CD4-positive, alpha-beta T cell (primary cell): Measurements from ENCODE around the gene ACACB. TPM values are rescaled to one million over a fixed set of nuclear protein-coding genes. Genes with fewer than 3 reads are reported as not detected.

Experiments used
- ATAC-seq: fragments of 200-7000 bp; cut with Tn5 transposase; one replicate; pipeline ENCODE4 v1.10.0; 2022; ENCODE audit warnings: mild to moderate bottlenecking; ENCODE audit not compliant: poor library complexity
- CTCF ChIA-PET: fragments of 350-600 bp; sonication (Branson Sonifier 250); formaldehyde crosslinking; loops from one replicate; lab custom pipeline; 2021; ENCODE audit warnings: antibody characterized with exemption, inconsistent platforms; lab: Charles Lee
- POLR2A ChIA-PET: fragments of 350-600 bp; sonication (Branson Sonifier 250); formaldehyde crosslinking; loops from one replicate; lab custom pipeline; 2021; ENCODE audit warnings: antibody characterized with exemption, inconsistent platforms; lab: Charles Lee
- DNase-seq, 14 experiments: peaks; one replicate each; pipeline ENCODE4 v3.0.0-alpha.2; 2013 to 2020; ENCODE audit warnings: mixed read lengths in 2 of 14
- H3K27ac ChIP-seq, 2 donors: one replicate each; pipeline versions ENCODE4 v1.5.1 to v1.7.0; 2013; ENCODE audit warnings: low read length in 2 of 2, low read depth in 1 of 2, mild to moderate bottlenecking in 1 of 2
- H3K27me3 ChIP-seq, 2 experiments: 1 replicate in 1 of 2; 2 replicates in 1 of 2; pipeline versions ENCODE4 v1.6.1 to v1.7.0; 2013; ENCODE audit warnings: low read length in 2 of 2, control low read depth in 1 of 2, mild to moderate bottlenecking in 1 of 2, moderate library complexity in 1 of 2; ENCODE audit not compliant: insufficient read depth in 2 of 2, control insufficient read depth in 1 of 2
- H3K36me3 ChIP-seq: one replicate; pipeline ENCODE4 v1.6.1; 2013; ENCODE audit warnings: low read length, control low read depth; ENCODE audit not compliant: insufficient read depth
- H3K4me1 ChIP-seq: one replicate; pipeline ENCODE4 v1.6.1; 2013; ENCODE audit warnings: low read length, control low read depth; ENCODE audit not compliant: insufficient read depth
- H3K4me3 ChIP-seq: one replicate; pipeline ENCODE4 v1.5.1; 2013; ENCODE audit warnings: mild to moderate bottlenecking, low read length, moderate library complexity
- H3K9me3 ChIP-seq, 2 experiments: 1 replicate in 1 of 2; 2 replicates in 1 of 2; pipeline versions ENCODE4 v1.6.1 to v1.7.0; 2013; ENCODE audit warnings: low read length in 2 of 2, mild to moderate bottlenecking in 2 of 2, control low read depth in 1 of 2, moderate library complexity in 1 of 2; ENCODE audit not compliant: control insufficient read depth in 1 of 2, insufficient read depth in 1 of 2
- H3K27ac Mint-ChIP-seq: one replicate; pipeline ENCODE4 v1.8.0; 2020; ENCODE audit warnings: mixed read lengths
- H3K27me3 Mint-ChIP-seq: one replicate; pipeline ENCODE4 v1.8.0; 2021; ENCODE audit warnings: mixed read lengths
- H3K36me3 Mint-ChIP-seq: one replicate; pipeline ENCODE4 v1.8.0; 2021; ENCODE audit warnings: low read depth, mixed read lengths
- H3K4me1 Mint-ChIP-seq: one replicate; pipeline ENCODE4 v1.8.0; 2021; ENCODE audit warnings: low read depth, mixed read lengths
- H3K4me3 Mint-ChIP-seq: one replicate; pipeline ENCODE4 v1.8.0; 2020; ENCODE audit warnings: mild to moderate bottlenecking, mixed read lengths
- H3K9me3 Mint-ChIP-seq: one replicate; pipeline ENCODE4 v1.8.0; 2020; ENCODE audit warnings: mixed read lengths
- intact Hi-C, 2 experiments: fragments of 100-400 bp; cut with DNase I in 1 of 2; cut with micrococcal nuclease in 1 of 2; formaldehyde crosslinking; loops; one replicate each; pipeline versions ENCODE4 v1.15.1 to v1.9.0; 2023 to 2025; cut with DNase I, micrococcal nuclease
- total RNA-seq, 174 experiments: library from RNA in 2 of 174; stranded (reverse) in 2 of 174; gene quantifications; one replicate each; pipeline ENCODE4 v1.2.3 and lab custom pipeline; 2021 to 2026
- TF ChIP-seq, protein P1 (sequence below): fragments of 200-600 bp; IDR thresholded peaks from one replicate; pipeline ENCODE4 v1.8.0; 2022; ENCODE audit warnings: antibody characterized with exemption, mild to moderate bottlenecking

Gene ACACB
- total RNA-seq, 2 experiments from 2014 or later: 30.3 to 32.2 TPM

- Mint-ChIP-seq H3K4me3 (no peak overlapping the region), H3K27me3 (no peaks in the 10 kb centered on the region), H3K27ac (no peak overlapping the region), H3K4me1 (no peaks in the 10 kb centered on the region), H3K36me3 (peaks cover 57% of the 10 kb centered on the region), H3K9me3 (no peaks in the 10 kb centered on the region)
- no peaks in the 10 kb centered on the region for H3K9me3 ChIP-seq
- peaks cover 32% of the 10 kb centered on the region for H3K36me3 ChIP-seq
- ATAC-seq (no peak), DNase-seq (no peak)
- no peak overlapping the region for H3K4me3 ChIP-seq
- intact Hi-C loops: no loop called here
- no peaks in the 10 kb centered on the region for H3K4me1 ChIP-seq
- ChIA-PET CTCF (no interaction called here), POLR2A (no interaction called here)
- no peak overlapping the region for H3K27ac ChIP-seq
- H3K27me3 ChIP-seq: no peaks in the 10 kb centered on the region
- TF ChIP-seq, protein P1, sequence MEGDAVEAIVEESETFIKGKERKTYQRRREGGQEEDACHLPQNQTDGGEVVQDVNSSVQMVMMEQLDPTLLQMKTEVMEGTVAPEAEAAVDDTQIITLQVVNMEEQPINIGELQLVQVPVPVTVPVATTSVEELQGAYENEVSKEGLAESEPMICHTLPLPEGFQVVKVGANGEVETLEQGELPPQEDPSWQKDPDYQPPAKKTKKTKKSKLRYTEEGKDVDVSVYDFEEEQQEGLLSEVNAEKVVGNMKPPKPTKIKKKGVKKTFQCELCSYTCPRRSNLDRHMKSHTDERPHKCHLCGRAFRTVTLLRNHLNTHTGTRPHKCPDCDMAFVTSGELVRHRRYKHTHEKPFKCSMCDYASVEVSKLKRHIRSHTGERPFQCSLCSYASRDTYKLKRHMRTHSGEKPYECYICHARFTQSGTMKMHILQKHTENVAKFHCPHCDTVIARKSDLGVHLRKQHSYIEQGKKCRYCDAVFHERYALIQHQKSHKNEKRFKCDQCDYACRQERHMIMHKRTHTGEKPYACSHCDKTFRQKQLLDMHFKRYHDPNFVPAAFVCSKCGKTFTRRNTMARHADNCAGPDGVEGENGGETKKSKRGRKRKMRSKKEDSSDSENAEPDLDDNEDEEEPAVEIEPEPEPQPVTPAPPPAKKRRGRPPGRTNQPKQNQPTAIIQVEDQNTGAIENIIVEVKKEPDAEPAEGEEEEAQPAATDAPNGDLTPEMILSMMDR: no peak
Observed at GRCh38 chr12:109221277-109221931, 105.0 kb downstream of the ACACB start.

- Histone ChIP-seq H3K9me3 (no peaks in the 10 kb centered on the region), H3K4me3 (no peak overlapping the region), H3K27me3 (no peaks in the 10 kb centered on the region), H3K27ac (no peak overlapping the region), H3K36me3 (peaks cover 30% of the 10 kb centered on the region), H3K4me1 (no peaks in the 10 kb centered on the region)
- ChIA-PET CTCF (no interaction called here), POLR2A (no interaction called here)
- Mint-ChIP-seq H3K27ac (no peak overlapping the region), H3K36me3 (peaks cover 58% of the 10 kb centered on the region), H3K9me3 (no peaks in the 10 kb centered on the region), H3K27me3 (no peaks in the 10 kb centered on the region), H3K4me1 (no peaks in the 10 kb centered on the region), H3K4me3 (no peak overlapping the region)
- ATAC-seq: no peak
- intact Hi-C loops: no loop called here
- no peak for DNase-seq
- TF ChIP-seq, protein P1: no peak
Observed at GRCh38 chr12:109222062-109222461, 105.7 kb downstream of the ACACB start.

DNA sequence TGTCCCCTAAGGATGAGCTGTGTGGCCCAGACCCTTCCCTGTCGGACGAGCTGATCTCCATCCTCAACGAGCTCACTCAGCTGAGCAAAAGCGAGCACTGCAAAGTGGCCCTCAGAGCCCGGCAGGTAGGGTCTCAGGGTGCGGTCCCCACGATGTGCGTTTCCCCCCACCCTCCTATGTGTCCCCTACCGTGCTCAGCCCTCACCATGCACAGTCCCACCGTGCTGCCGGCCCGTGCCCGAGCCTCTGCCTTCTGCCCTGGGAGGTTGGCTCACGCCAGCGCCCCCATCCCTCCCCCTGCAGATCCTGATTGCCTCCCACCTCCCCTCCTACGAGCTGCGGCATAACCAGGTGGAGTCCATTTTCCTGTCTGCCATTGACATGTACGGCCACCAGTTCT lies 106.1 kb downstream of the ACACB start:
- DNase-seq: no peak
- TF ChIP-seq, protein P1: no peak
- ChIA-PET CTCF (no interaction called here), POLR2A (no interaction called here)
- Mint-ChIP-seq H3K4me3 (no peak overlapping the region), H3K4me1 (no peaks in the 10 kb centered on the region), H3K27ac (no peak overlapping the region), H3K36me3 (peaks cover 62% of the 10 kb centered on the region), H3K27me3 (no peaks in the 10 kb centered on the region), H3K9me3 (no peaks in the 10 kb centered on the region)
- intact Hi-C loops: no loop called here
- H3K27ac ChIP-seq: no peak overlapping the region
- H3K36me3 ChIP-seq: peaks cover 32% of the 10 kb centered on the region
- H3K4me3 ChIP-seq: no peak overlapping the region
- no peak for ATAC-seq
- H3K9me3 ChIP-seq: no peaks in the 10 kb centered on the region
- no peaks in the 10 kb centered on the region for H3K4me1 ChIP-seq
- no peaks in the 10 kb centered on the region for H3K27me3 ChIP-seq
